Keratinocyte (primary cell): Measurements from ENCODE around the gene MBIP. TPM values are rescaled to one million over a fixed set of nuclear protein-coding genes. Genes with fewer than 3 reads are reported as not detected.

Source experiments
- DNase-seq: peaks from one replicate; pipeline ENCODE4 v3.0.0-alpha.2; 2011; ENCODE audit warnings: low read depth, missing footprints, low spot score
- FAIRE-seq: peaks from 2 replicates; lab custom pipeline; 2011; peaks lifted over from hg19 to GRCh38; lab: Jason Lieb, UNC
- H2AFZ ChIP-seq: 2 replicates; pipeline ENCODE4 v1.6.0; 2012; ENCODE audit warnings: low read length, control low read depth, inconsistent platforms; ENCODE audit not compliant: control insufficient read depth
- H3K27ac ChIP-seq: 2 replicates; pipeline ENCODE4 v1.5.1; 2011; ENCODE audit warnings: low read length; ENCODE audit not compliant: control insufficient read depth, insufficient read depth
- H3K27me3 ChIP-seq: 3 replicates; pipeline ENCODE4 v1.6.0; 2011; ENCODE audit warnings: low read length; ENCODE audit not compliant: control insufficient read depth, insufficient read depth; ENCODE audit errors: extremely low read depth
- H3K36me3 ChIP-seq, 2 experiments: 2 replicates in 1 of 2; 3 replicates in 1 of 2; pipeline ENCODE4 v1.5.1; 2011; ENCODE audit warnings: low read length in 2 of 2, mild to moderate bottlenecking in 1 of 2; ENCODE audit not compliant: control insufficient read depth in 2 of 2, insufficient read depth in 2 of 2; ENCODE audit errors: extremely low read depth in 1 of 2
- H3K4me1 ChIP-seq: 3 replicates; pipeline ENCODE4 v1.5.1; 2011; ENCODE audit warnings: low read length; ENCODE audit not compliant: control insufficient read depth, insufficient read depth; ENCODE audit errors: extremely low read depth
- H3K4me2 ChIP-seq: 3 replicates; pipeline ENCODE4 v1.6.0; 2011; ENCODE audit warnings: low read depth, low read length; ENCODE audit not compliant: control insufficient read depth, insufficient read depth; ENCODE audit errors: extremely low read depth
- H3K4me3 ChIP-seq, 3 experiments: fragments of 200-600 bp in 1 of 3; sonication (generic) in 1 of 3; 2 replicates in 2 of 3; 3 replicates in 1 of 3; pipeline ENCODE4 v1.5.1; 2011 to 2016; ENCODE audit warnings: low read length in 3 of 3, mild to moderate bottlenecking in 3 of 3, control low read depth in 2 of 3, inconsistent platforms in 1 of 3, low read depth in 1 of 3, mixed read lengths in 1 of 3, mixed run types in 1 of 3, moderate library complexity in 1 of 3; ENCODE audit not compliant: control insufficient read depth in 2 of 3, insufficient read depth in 2 of 3; ENCODE audit errors: extremely low read depth in 1 of 3
- H3K79me2 ChIP-seq: 2 replicates; pipeline ENCODE4 v1.6.0; 2012; ENCODE audit warnings: low read length; ENCODE audit not compliant: control insufficient read depth, insufficient read depth
- H3K9ac ChIP-seq: 3 replicates; pipeline ENCODE4 v1.6.0; 2011; ENCODE audit warnings: low read length; ENCODE audit not compliant: control insufficient read depth, insufficient read depth; ENCODE audit errors: extremely low read depth
- H3K9me1 ChIP-seq: 3 replicates; pipeline ENCODE4 v1.6.0; 2011; ENCODE audit warnings: low read length; ENCODE audit not compliant: control insufficient read depth, insufficient read depth; ENCODE audit errors: extremely low read depth
- H3K9me3 ChIP-seq: 2 replicates; pipeline ENCODE4 v1.5.1; 2012; ENCODE audit warnings: low read depth, low read length; ENCODE audit not compliant: control insufficient read depth
- H4K20me1 ChIP-seq: 3 replicates; pipeline ENCODE4 v1.6.0; 2011; ENCODE audit warnings: low read length; ENCODE audit not compliant: control insufficient read depth, insufficient read depth; ENCODE audit errors: extremely low read depth
- EZH2 ChIP-seq: IDR thresholded peaks from one replicate; pipeline ENCODE4 v1.6.1; 2012; ENCODE audit warnings: inconsistent platforms, mild to moderate bottlenecking, low read length, moderate library complexity
- dilution Hi-C: fragments of 300-500 bp; cut with MboI; formaldehyde crosslinking; loops from one replicate; pipeline ENCODE4 v1.7.0; 2020; ENCODE audit warnings: low sequenced_read_pairs; ENCODE audit not compliant: extremely low pct_ligation_motif_present
- polyA plus RNA-seq, 5 experiments: library from polyadenylated mRNA; depleted of rRNA in 3 of 5; stranded (reverse) in 3 of 5; stranded (forward) in 1 of 5; unstranded in 1 of 5; fragments of >200 nt; gene quantifications; 1 replicate in 1 of 5; 2 replicates in 3 of 5; 3 replicates in 1 of 5; pipeline versions ENCODE4 v1.2.1 to v1.2.3, GENCODE V29; 2011 to 2012; ENCODE audit warnings: missing spikeins in 2 of 5, low read depth in 1 of 5, low replicate concordance in 1 of 5
- TF ChIP-seq, protein P1 (sequence below), 3 experiments: IDR thresholded peaks in 1 of 3; conservative IDR thresholded peaks in 1 of 3; optimal IDR thresholded peaks in 1 of 3; 2 replicates in 2 of 3; 3 replicates in 1 of 3; pipeline versions ENCODE3 to v1.5.1; 2011; ENCODE audit warnings: low read length in 3 of 3, mild to moderate bottlenecking in 3 of 3, moderate library complexity in 2 of 3, control low read depth in 1 of 3, inconsistent platforms in 1 of 3; ENCODE audit not compliant: insufficient read depth in 2 of 3; ENCODE audit errors: extremely low read depth in 1 of 3

Gene MBIP
- polyA plus RNA-seq, 1 donor (not counting 4 experiments of a cell fraction or from before 2014, with no cell fraction given) = 28.3 TPM

DNA sequence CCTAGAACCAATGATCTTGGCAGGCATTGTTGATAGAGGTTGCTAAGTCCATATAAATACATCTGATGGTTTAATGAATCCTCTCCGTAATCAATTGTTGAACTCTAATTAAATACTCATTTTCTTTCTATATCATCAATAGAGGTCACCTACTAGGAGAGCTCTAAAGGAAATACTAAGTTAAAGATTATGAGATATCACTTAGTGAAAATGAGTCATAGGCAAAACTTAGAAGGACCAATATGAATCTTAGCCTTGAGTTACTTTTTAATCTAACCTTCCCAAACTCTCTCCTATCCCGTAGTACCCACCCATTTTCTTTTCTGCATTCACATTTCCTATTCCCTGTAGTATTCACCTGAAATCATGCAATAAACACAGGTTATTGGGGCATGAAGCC is 50.2 kb downstream of the MBIP start:
- H3K27me3 ChIP-seq = peaks cover 4% of the 10 kb centered on the region
- H3K79me2 ChIP-seq = no peaks in the 10 kb centered on the region
- no peak for TF ChIP-seq EZH2
- TF ChIP-seq, protein P1, sequence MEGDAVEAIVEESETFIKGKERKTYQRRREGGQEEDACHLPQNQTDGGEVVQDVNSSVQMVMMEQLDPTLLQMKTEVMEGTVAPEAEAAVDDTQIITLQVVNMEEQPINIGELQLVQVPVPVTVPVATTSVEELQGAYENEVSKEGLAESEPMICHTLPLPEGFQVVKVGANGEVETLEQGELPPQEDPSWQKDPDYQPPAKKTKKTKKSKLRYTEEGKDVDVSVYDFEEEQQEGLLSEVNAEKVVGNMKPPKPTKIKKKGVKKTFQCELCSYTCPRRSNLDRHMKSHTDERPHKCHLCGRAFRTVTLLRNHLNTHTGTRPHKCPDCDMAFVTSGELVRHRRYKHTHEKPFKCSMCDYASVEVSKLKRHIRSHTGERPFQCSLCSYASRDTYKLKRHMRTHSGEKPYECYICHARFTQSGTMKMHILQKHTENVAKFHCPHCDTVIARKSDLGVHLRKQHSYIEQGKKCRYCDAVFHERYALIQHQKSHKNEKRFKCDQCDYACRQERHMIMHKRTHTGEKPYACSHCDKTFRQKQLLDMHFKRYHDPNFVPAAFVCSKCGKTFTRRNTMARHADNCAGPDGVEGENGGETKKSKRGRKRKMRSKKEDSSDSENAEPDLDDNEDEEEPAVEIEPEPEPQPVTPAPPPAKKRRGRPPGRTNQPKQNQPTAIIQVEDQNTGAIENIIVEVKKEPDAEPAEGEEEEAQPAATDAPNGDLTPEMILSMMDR (optimal IDR thresholded peaks at IDR 0.05 in 1 of 3, IDR thresholded peaks at IDR 0.05 in 1 of 3, conservative IDR thresholded peaks at IDR 0.05 in 1 of 3; ENCODE audit: extremely low read depth in 1 of 3, insufficient read depth in 2 of 3, low read length in 3 of 3) = no peak
- no peak overlapping the region for H3K9ac ChIP-seq
- no peaks in the 10 kb centered on the region for H4K20me1 ChIP-seq
- H3K36me3 ChIP-seq = no peaks in the 10 kb centered on the region
- dilution Hi-C loops = no loop called here
- H2AFZ ChIP-seq = no peak overlapping the region
- H3K9me3 ChIP-seq = no peaks in the 10 kb centered on the region
- no peak overlapping the region for H3K4me3 ChIP-seq
- H3K4me2 ChIP-seq = no peak overlapping the region
- DNase-seq (no peak), FAIRE-seq (no peak)
- H3K4me1 ChIP-seq = peaks cover 7% of the 10 kb centered on the region
- H3K9me1 ChIP-seq = no peaks in the 10 kb centered on the region
- no peak overlapping the region for H3K27ac ChIP-seq

GRCh38 chr14:36268121-36268520 is 52.3 kb downstream of the MBIP start:
- no peak overlapping the region for H3K4me2 ChIP-seq
- no peak for TF ChIP-seq EZH2
- TF ChIP-seq, protein P1 (optimal IDR thresholded peaks at IDR 0.05 in 1 of 3, IDR thresholded peaks at IDR 0.05 in 1 of 3, conservative IDR thresholded peaks at IDR 0.05 in 1 of 3; ENCODE audit: extremely low read depth in 1 of 3, insufficient read depth in 2 of 3, low read length in 3 of 3) = no peak
- no peak for DNase-seq
- peaks cover 7% of the 10 kb centered on the region for H3K4me1 ChIP-seq
- H2AFZ ChIP-seq = no peak overlapping the region
- dilution Hi-C loops = no loop called here
- no peak for FAIRE-seq
- no peaks in the 10 kb centered on the region for H3K36me3 ChIP-seq
- H3K9ac ChIP-seq = no peak overlapping the region
- no peaks in the 10 kb centered on the region for H3K9me3 ChIP-seq
- H3K9me1 ChIP-seq = no peaks in the 10 kb centered on the region
- H3K4me3 ChIP-seq = no peak overlapping the region
- H3K27me3 ChIP-seq = peaks cover 4% of the 10 kb centered on the region
- no peaks in the 10 kb centered on the region for H3K79me2 ChIP-seq
- H3K27ac ChIP-seq = no peak overlapping the region
- no peaks in the 10 kb centered on the region for H4K20me1 ChIP-seq
